GM23338 (cell line): Measurements from ENCODE around the gene EML4. TPM values are rescaled to one million over a fixed set of nuclear protein-coding genes. Genes with fewer than 3 reads are reported as not detected.

ENCODE experiments used
- ATAC-seq: fragments of 200-7000 bp; cut with Tn5 transposase; 3 replicates; pipeline ENCODE4 v1.9.1; 2020
- DNase-seq: peaks from one replicate; pipeline ENCODE4 v3.0.0-alpha.2; 2015; ENCODE audit warnings: low spot score
- H2AFZ ChIP-seq: fragments of 200-600 bp; sonication (generic); 2 replicates; pipeline ENCODE4 v1.8.0; 2016; ENCODE audit warnings: antibody characterized with exemption, mild to moderate bottlenecking, moderate library complexity
- H3F3A ChIP-seq: fragments of 200-600 bp; sonication (generic); replicated peaks from 2 replicates; pipeline ENCODE4 v1.8.0; 2017; ENCODE audit warnings: antibody characterized with exemption, mixed run types, low read depth
- H3K27ac ChIP-seq: fragments of 200-600 bp; sonication (generic); 2 replicates; pipeline ENCODE4 v1.6.1; 2016; ENCODE audit warnings: low read depth
- H3K27me3 ChIP-seq: fragments of 200-600 bp; sonication (generic); 2 replicates; pipeline ENCODE4 v1.8.0; 2016; ENCODE audit warnings: mild to moderate bottlenecking, mixed run types, moderate library complexity; ENCODE audit not compliant: insufficient read depth
- H3K36me3 ChIP-seq: fragments of 200-600 bp; sonication (generic); 2 replicates; pipeline ENCODE4 v1.8.0; 2016; ENCODE audit warnings: mild to moderate bottlenecking; ENCODE audit not compliant: insufficient read depth
- H3K4me1 ChIP-seq: fragments of 200-600 bp; sonication (generic); 2 replicates; pipeline ENCODE4 v1.8.0; 2016; ENCODE audit warnings: mild to moderate bottlenecking, moderate library complexity; ENCODE audit not compliant: insufficient read depth
- H3K4me2 ChIP-seq: fragments of 200-600 bp; sonication (generic); 2 replicates; pipeline ENCODE4 v1.7.1; 2017; ENCODE audit warnings: mixed run types
- H3K4me3 ChIP-seq: fragments of 200-600 bp; sonication (generic); 2 replicates; pipeline ENCODE4 v1.6.1; 2016; ENCODE audit warnings: mixed run types
- H3K79me2 ChIP-seq: fragments of 200-600 bp; sonication (generic); replicated peaks from 2 replicates; pipeline ENCODE4 v1.8.0; 2017; ENCODE audit warnings: mild to moderate bottlenecking; ENCODE audit not compliant: insufficient read depth
- H3K9me2 ChIP-seq: fragments of 200-600 bp; sonication (generic); 2 replicates; pipeline ENCODE4 v1.8.0; 2017; ENCODE audit not compliant: insufficient read depth
- H4K20me1 ChIP-seq: fragments of 200-600 bp; sonication (generic); replicated peaks from 2 replicates; pipeline ENCODE4 v1.8.0; 2017; ENCODE audit warnings: mild to moderate bottlenecking; ENCODE audit not compliant: insufficient read depth
- H3K27ac Mint-ChIP-seq: 2 replicates; pipeline ENCODE4 v1.8.0; 2020; ENCODE audit warnings: inconsistent platforms, mild to moderate bottlenecking, moderate library complexity, mixed read lengths
- H3K27me3 Mint-ChIP-seq: 3 replicates; pipeline ENCODE4 v1.8.0; 2022; ENCODE audit warnings: low read depth, mild to moderate bottlenecking, moderate library complexity, mixed read lengths, inconsistent platforms; ENCODE audit not compliant: insufficient read depth, poor library complexity
- H3K36me3 Mint-ChIP-seq: 3 replicates; pipeline ENCODE4 v1.8.0; 2021; ENCODE audit warnings: low read depth, mild to moderate bottlenecking, inconsistent platforms, moderate library complexity, mixed read lengths
- H3K4me1 Mint-ChIP-seq: 3 replicates; pipeline ENCODE4 v1.8.0; 2020; ENCODE audit warnings: mild to moderate bottlenecking, inconsistent platforms, mixed read lengths
- H3K4me3 Mint-ChIP-seq: 3 replicates; pipeline ENCODE4 v1.8.0; 2021; ENCODE audit warnings: moderate library complexity, mild to moderate bottlenecking, inconsistent platforms, mixed read lengths
- H3K9me3 Mint-ChIP-seq: 3 replicates; pipeline ENCODE4 v1.8.0; 2020; ENCODE audit warnings: moderate library complexity, mild to moderate bottlenecking, inconsistent platforms, mixed read lengths
- EZH2phosphoT487 ChIP-seq: fragments of 200-600 bp; sonication (generic); IDR thresholded peaks from one replicate; pipeline ENCODE4 v1.8.1; 2018; ENCODE audit warnings: antibody characterized with exemption; ENCODE audit not compliant: unreplicated experiment
- NANOG ChIP-seq: IDR thresholded peaks from 2 replicates; pipeline ENCODE4 v1.6.1; 2016; ENCODE audit warnings: antibody characterized with exemption, borderline replicate concordance
- POLR2AphosphoS5 ChIP-seq: IDR thresholded peaks from 2 replicates; pipeline ENCODE4 v1.6.1; 2016; ENCODE audit warnings: antibody characterized with exemption, low read depth
- ZNF114 ChIP-seq: fragments of 250-450 bp; sonication (Bioruptor Pico); IDR thresholded peaks from 2 replicates; pipeline ENCODE4 v1.5.0; 2020; ENCODE audit warnings: mild to moderate bottlenecking, moderate library complexity
- ZNF331 ChIP-seq: fragments of 250-450 bp; sonication (Bioruptor Pico); IDR thresholded peaks from 2 replicates; pipeline ENCODE4 v1.5.0; 2020; ENCODE audit warnings: low read depth, mild to moderate bottlenecking, moderate library complexity
- polyA plus RNA-seq: library from polyadenylated mRNA; unstranded; fragments of >200 nt; fragmentation: Nextera tagmentation; extraction: Ambion mirVana; gene quantifications from 2 replicates; pipeline ENCODE4 v1.2.1, GENCODE V29; 2016
- total RNA-seq: library from RNA; depleted of rRNA; stranded (reverse); fragments of >200 nt; shearing (Covaris generic); gene quantifications from 2 replicates; pipeline ENCODE4 v1.2.3, GENCODE V29; 2014
- TF ChIP-seq, protein P1 (sequence below): IDR thresholded peaks from one replicate; pipeline ENCODE4 v1.6.1; 2018; ENCODE audit warnings: antibody characterized with exemption; ENCODE audit not compliant: unreplicated experiment
- TF ChIP-seq, protein P2 (sequence below): IDR thresholded peaks from 2 replicates; pipeline ENCODE4 v1.6.1; 2016; ENCODE audit warnings: antibody characterized with exemption
- TF ChIP-seq, protein P3 (sequence below): fragments of 250-450 bp; sonication (Bioruptor Pico); IDR thresholded peaks from 2 replicates; pipeline ENCODE4 v1.5.0; 2020; ENCODE audit warnings: mild to moderate bottlenecking, moderate library complexity
- TF ChIP-seq, protein P4 (sequence below), 2 experiments: fragments of 200-600 bp in 1 of 2; sonication (generic) in 1 of 2; conservative IDR thresholded peaks; 2 replicates each; pipeline versions ENCODE4 v1.5.1 to v1.6.1; 2016 to 2017; ENCODE audit warnings: antibody characterized with exemption in 2 of 2, low read depth in 2 of 2, mild to moderate bottlenecking in 2 of 2, moderate library complexity in 1 of 2

The EML4 gene
- total and polyA plus RNA-seq, 2 experiments from 2014 or later, result 65.3 to 115 TPM

DNA sequence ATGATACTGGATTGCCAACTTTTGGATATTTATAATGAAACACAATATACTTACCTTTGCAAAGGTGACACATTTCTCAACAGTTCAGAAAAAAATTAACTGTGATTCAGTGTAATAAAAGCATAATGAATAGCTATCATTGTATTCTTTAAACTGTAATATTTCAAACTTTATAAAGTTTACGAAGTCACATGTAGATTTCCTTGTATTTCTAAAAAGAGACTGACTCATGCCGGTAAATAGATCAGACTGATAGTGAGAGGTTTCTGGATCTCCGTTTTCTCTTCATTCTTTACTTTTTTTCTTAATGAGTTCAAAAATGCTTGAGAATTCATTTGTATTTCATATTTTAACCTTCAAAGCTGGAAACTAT is 70.1 kb downstream of the EML4 start (continued):
- TF ChIP-seq ZNF331 (CRISPR knock-in tag) (no peak), NANOG (no peak)
- TF ChIP-seq, protein P1, sequence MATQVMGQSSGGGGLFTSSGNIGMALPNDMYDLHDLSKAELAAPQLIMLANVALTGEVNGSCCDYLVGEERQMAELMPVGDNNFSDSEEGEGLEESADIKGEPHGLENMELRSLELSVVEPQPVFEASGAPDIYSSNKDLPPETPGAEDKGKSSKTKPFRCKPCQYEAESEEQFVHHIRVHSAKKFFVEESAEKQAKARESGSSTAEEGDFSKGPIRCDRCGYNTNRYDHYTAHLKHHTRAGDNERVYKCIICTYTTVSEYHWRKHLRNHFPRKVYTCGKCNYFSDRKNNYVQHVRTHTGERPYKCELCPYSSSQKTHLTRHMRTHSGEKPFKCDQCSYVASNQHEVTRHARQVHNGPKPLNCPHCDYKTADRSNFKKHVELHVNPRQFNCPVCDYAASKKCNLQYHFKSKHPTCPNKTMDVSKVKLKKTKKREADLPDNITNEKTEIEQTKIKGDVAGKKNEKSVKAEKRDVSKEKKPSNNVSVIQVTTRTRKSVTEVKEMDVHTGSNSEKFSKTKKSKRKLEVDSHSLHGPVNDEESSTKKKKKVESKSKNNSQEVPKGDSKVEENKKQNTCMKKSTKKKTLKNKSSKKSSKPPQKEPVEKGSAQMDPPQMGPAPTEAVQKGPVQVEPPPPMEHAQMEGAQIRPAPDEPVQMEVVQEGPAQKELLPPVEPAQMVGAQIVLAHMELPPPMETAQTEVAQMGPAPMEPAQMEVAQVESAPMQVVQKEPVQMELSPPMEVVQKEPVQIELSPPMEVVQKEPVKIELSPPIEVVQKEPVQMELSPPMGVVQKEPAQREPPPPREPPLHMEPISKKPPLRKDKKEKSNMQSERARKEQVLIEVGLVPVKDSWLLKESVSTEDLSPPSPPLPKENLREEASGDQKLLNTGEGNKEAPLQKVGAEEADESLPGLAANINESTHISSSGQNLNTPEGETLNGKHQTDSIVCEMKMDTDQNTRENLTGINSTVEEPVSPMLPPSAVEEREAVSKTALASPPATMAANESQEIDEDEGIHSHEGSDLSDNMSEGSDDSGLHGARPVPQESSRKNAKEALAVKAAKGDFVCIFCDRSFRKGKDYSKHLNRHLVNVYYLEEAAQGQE, result no peak

DNA sequence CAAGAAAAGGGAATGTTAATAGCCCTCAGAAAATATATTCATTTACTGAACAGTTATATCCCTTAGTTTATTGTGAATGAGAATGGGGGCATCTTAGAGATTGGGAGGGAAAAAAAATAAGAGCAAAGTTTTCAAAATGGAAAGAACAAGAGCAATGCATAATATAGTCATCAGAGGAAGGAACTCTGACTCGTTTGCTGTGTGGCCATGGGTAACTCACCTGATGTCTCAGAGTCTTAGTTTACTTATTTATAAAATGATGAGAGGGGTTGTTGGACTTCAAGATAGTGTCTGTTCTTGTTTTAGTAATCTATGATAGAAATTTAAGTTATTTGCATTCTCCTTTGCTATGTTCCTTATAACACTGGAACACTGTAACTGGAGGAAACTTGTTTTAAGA is 70.7 kb downstream of the EML4 start:
- H3K4me2 ChIP-seq, result no peak overlapping the region
- Mint-ChIP-seq H3K27ac (no peak overlapping the region), H3K9me3 (no peaks in the 10 kb centered on the region)
- no peak for TF ChIP-seq ZNF331 (CRISPR knock-in tag)
- TF ChIP-seq, protein P2, sequence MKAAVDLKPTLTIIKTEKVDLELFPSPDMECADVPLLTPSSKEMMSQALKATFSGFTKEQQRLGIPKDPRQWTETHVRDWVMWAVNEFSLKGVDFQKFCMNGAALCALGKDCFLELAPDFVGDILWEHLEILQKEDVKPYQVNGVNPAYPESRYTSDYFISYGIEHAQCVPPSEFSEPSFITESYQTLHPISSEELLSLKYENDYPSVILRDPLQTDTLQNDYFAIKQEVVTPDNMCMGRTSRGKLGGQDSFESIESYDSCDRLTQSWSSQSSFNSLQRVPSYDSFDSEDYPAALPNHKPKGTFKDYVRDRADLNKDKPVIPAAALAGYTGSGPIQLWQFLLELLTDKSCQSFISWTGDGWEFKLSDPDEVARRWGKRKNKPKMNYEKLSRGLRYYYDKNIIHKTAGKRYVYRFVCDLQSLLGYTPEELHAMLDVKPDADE, result no peak
- TF ChIP-seq, protein P3, sequence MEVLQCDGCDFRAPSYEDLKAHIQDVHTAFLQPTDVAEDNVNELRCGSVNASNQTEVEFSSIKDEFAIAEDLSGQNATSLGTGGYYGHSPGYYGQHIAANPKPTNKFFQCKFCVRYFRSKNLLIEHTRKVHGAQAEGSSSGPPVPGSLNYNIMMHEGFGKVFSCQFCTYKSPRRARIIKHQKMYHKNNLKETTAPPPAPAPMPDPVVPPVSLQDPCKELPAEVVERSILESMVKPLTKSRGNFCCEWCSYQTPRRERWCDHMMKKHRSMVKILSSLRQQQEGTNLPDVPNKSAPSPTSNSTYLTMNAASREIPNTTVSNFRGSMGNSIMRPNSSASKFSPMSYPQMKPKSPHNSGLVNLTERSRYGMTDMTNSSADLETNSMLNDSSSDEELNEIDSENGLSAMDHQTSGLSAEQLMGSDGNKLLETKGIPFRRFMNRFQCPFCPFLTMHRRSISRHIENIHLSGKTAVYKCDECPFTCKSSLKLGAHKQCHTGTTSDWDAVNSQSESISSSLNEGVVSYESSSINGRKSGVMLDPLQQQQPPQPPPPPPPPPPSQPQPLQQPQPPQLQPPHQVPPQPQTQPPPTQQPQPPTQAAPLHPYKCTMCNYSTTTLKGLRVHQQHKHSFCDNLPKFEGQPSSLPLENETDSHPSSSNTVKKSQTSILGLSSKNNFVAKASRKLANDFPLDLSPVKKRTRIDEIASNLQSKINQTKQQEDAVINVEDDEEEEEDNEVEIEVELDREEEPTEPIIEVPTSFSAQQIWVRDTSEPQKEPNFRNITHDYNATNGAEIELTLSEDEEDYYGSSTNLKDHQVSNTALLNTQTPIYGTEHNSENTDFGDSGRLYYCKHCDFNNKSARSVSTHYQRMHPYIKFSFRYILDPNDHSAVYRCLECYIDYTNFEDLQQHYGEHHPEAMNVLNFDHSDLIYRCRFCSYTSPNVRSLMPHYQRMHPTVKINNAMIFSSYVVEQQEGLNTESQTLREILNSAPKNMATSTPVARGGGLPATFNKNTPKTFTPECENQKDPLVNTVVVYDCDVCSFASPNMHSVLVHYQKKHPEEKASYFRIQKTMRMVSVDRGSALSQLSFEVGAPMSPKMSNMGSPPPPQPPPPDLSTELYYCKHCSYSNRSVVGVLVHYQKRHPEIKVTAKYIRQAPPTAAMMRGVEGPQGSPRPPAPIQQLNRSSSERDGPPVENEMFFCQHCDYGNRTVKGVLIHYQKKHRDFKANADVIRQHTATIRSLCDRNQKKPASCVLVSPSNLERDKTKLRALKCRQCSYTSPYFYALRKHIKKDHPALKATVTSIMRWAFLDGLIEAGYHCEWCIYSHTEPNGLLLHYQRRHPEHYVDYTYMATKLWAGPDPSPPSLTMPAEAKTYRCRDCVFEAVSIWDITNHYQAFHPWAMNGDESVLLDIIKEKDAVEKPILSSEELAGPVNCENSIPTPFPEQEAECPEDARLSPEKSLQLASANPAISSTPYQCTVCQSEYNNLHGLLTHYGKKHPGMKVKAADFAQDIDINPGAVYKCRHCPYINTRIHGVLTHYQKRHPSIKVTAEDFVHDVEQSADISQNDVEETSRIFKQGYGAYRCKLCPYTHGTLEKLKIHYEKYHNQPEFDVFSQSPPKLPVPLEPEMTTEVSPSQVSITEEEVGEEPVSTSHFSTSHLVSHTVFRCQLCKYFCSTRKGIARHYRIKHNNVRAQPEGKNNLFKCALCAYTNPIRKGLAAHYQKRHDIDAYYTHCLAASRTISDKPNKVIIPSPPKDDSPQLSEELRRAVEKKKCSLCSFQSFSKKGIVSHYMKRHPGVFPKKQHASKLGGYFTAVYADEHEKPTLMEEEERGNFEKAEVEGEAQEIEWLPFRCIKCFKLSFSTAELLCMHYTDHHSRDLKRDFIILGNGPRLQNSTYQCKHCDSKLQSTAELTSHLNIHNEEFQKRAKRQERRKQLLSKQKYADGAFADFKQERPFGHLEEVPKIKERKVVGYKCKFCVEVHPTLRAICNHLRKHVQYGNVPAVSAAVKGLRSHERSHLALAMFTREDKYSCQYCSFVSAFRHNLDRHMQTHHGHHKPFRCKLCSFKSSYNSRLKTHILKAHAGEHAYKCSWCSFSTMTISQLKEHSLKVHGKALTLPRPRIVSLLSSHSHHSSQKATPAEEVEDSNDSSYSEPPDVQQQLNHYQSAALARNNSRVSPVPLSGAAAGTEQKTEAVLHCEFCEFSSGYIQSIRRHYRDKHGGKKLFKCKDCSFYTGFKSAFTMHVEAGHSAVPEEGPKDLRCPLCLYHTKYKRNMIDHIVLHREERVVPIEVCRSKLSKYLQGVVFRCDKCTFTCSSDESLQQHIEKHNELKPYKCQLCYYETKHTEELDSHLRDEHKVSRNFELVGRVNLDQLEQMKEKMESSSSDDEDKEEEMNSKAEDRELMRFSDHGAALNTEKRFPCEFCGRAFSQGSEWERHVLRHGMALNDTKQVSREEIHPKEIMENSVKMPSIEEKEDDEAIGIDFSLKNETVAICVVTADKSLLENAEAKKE, result no peak
- TF ChIP-seq EZH2phosphoT487, result no peak
- TF ChIP-seq, protein P4, sequence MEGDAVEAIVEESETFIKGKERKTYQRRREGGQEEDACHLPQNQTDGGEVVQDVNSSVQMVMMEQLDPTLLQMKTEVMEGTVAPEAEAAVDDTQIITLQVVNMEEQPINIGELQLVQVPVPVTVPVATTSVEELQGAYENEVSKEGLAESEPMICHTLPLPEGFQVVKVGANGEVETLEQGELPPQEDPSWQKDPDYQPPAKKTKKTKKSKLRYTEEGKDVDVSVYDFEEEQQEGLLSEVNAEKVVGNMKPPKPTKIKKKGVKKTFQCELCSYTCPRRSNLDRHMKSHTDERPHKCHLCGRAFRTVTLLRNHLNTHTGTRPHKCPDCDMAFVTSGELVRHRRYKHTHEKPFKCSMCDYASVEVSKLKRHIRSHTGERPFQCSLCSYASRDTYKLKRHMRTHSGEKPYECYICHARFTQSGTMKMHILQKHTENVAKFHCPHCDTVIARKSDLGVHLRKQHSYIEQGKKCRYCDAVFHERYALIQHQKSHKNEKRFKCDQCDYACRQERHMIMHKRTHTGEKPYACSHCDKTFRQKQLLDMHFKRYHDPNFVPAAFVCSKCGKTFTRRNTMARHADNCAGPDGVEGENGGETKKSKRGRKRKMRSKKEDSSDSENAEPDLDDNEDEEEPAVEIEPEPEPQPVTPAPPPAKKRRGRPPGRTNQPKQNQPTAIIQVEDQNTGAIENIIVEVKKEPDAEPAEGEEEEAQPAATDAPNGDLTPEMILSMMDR (conservative IDR thresholded peaks at IDR 0.05; ENCODE audit: low read depth in 2 of 2), result no peak
- TF ChIP-seq POLR2AphosphoS5, result no peak
- no peak for TF ChIP-seq ZNF114 (CRISPR knock-in tag)

More for the DNA sequence above, 70.7 kb downstream of the EML4 start:
- Histone ChIP-seq H3K27ac (no peak overlapping the region), H3K36me3 (no peaks in the 10 kb centered on the region), H3K9me2 (no peaks in the 10 kb centered on the region), H3K79me2 (peaks cover 95% of the 10 kb centered on the region), H3F3A (no peaks in the 10 kb centered on the region), H3K4me3 (no peak overlapping the region), H3K27me3 (no peaks in the 10 kb centered on the region), H3K4me1 (no peaks in the 10 kb centered on the region), H2AFZ (no peak overlapping the region), H4K20me1 (peaks cover 39% of the 10 kb centered on the region)
- no peak for ATAC-seq
- no peaks in the 10 kb centered on the region for H3K27me3 Mint-ChIP-seq
- H3K4me3 Mint-ChIP-seq, result no peak overlapping the region
- no peak for DNase-seq
- no peaks in the 10 kb centered on the region; the same call in none of the 3 replicates for H3K4me1 Mint-ChIP-seq
- no peaks in the 10 kb centered on the region for H3K36me3 Mint-ChIP-seq
